ENCODE results near the gene MLPH. TPM values are rescaled to one million over a fixed set of nuclear protein-coding genes. Genes with fewer than 3 reads are reported as not detected.

Gene MLPH
- total and polyA plus RNA-seq, 9 of the 15 experiments (the other 6 are each of a cell fraction or from before 2014, with no cell fraction given) = 0.22 TPM; not detected in 8

- peaks cover 6 to 77% of the 10 kb centered on the region in 2 experiments; a peak in 3 of 5 replicates for H3K27me3 ChIP-seq (ENCODE audit: control insufficient read depth in 2 of 2, insufficient read depth in 2 of 2, low read length in 2 of 2)
- ATAC-seq = no peak
- CTCF ChIA-PET (ENCODE audit: low intra/inter-chr PET ratio) = no interaction called here
- 0 out of 2 replicates have a peak, but pooled peaks have one; percentile 24 for TF ChIP-seq ZNF766 (CRISPR knock-in tag; conservative IDR thresholded peaks at IDR 0.05)
- TF ChIP-seq KLF1 (tag; IDR thresholded peaks at IDR 0.05) = no peak
- no peak for TF ChIP-seq PTTG1 (tag; IDR thresholded peaks at IDR 0.05; ENCODE audit: low read depth)
- TF ChIP-seq, protein P1, sequence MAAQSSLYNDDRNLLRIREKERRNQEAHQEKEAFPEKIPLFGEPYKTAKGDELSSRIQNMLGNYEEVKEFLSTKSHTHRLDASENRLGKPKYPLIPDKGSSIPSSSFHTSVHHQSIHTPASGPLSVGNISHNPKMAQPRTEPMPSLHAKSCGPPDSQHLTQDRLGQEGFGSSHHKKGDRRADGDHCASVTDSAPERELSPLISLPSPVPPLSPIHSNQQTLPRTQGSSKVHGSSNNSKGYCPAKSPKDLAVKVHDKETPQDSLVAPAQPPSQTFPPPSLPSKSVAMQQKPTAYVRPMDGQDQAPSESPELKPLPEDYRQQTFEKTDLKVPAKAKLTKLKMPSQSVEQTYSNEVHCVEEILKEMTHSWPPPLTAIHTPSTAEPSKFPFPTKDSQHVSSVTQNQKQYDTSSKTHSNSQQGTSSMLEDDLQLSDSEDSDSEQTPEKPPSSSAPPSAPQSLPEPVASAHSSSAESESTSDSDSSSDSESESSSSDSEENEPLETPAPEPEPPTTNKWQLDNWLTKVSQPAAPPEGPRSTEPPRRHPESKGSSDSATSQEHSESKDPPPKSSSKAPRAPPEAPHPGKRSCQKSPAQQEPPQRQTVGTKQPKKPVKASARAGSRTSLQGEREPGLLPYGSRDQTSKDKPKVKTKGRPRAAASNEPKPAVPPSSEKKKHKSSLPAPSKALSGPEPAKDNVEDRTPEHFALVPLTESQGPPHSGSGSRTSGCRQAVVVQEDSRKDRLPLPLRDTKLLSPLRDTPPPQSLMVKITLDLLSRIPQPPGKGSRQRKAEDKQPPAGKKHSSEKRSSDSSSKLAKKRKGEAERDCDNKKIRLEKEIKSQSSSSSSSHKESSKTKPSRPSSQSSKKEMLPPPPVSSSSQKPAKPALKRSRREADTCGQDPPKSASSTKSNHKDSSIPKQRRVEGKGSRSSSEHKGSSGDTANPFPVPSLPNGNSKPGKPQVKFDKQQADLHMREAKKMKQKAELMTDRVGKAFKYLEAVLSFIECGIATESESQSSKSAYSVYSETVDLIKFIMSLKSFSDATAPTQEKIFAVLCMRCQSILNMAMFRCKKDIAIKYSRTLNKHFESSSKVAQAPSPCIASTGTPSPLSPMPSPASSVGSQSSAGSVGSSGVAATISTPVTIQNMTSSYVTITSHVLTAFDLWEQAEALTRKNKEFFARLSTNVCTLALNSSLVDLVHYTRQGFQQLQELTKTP (IDR thresholded peaks at IDR 0.05; ENCODE audit: low read depth in 1 of 2, partially characterized antibody in 2 of 2) = no peak
- TF ChIP-seq NFE2 (IDR thresholded peaks at IDR 0.05; ENCODE audit: low read depth) = peak; percentile 68
- no peak for TF ChIP-seq ZNF165 (CRISPR knock-in tag; IDR thresholded peaks at IDR 0.05; ENCODE audit: borderline replicate concordance)
- TF ChIP-seq KDM4B (IDR thresholded peaks at IDR 0.05; ENCODE audit: borderline replicate concordance in 2 of 2, low read depth in 1 of 2) = no peak
- TF ChIP-seq, protein P2, sequence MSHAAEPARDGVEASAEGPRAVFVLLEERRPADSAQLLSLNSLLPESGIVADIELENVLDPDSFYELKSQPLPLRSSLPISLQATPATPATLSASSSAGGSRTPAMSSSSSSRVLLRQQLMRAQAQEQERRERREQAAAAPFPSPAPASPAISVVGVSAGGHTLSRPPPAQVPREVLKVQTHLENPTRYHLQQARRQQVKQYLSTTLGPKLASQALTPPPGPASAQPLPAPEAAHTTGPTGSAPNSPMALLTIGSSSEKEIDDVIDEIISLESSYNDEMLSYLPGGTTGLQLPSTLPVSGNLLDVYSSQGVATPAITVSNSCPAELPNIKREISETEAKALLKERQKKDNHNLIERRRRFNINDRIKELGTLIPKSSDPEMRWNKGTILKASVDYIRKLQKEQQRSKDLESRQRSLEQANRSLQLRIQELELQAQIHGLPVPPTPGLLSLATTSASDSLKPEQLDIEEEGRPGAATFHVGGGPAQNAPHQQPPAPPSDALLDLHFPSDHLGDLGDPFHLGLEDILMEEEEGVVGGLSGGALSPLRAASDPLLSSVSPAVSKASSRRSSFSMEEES (CRISPR knock-in tag; IDR thresholded peaks at IDR 0.05) = no peak
- TF ChIP-seq NELFE (IDR thresholded peaks at IDR 0.05; ENCODE audit: insufficient read depth, insufficient read length) = no peak
- TF ChIP-seq UBTF (IDR thresholded peaks at IDR 0.05; ENCODE audit: borderline replicate concordance in 1 of 2, low read depth in 2 of 2, low read length in 2 of 2) = no peak
- TF ChIP-seq TCF3 (CRISPR knock-in tag; IDR thresholded peaks at IDR 0.05) = peak; percentile 32; the same call in 1 of the 2 replicates
- TF ChIP-seq PYGO2 (tag; IDR thresholded peaks at IDR 0.05) = no peak
- TF ChIP-seq ERF (CRISPR knock-in tag; IDR thresholded peaks at IDR 0.05) = no peak
Observed at GRCh38 chr2:237535385-237536082, 48.5 kb downstream of the MLPH start.

More at GRCh38 chr2:237535385-237536082, 48.5 kb downstream of the MLPH start:
- Histone ChIP-seq H3K27ac (ENCODE audit: extremely low read depth, low read depth, low read length) (no peak overlapping the region), H3K4me1 (replicated peaks in 1 of 2; ENCODE audit: control insufficient read depth in 2 of 2, insufficient read depth in 2 of 2, low read length in 2 of 2) (no peaks in the 10 kb centered on the region; a peak in 2 of 5 replicates), H3K9me3 (replicated peaks; ENCODE audit: control insufficient read depth, insufficient read depth, low read depth, low read length) (no peaks in the 10 kb centered on the region), H3K79me2 (ENCODE audit: control insufficient read depth, insufficient read depth, low read length) (no peaks in the 10 kb centered on the region), H3K9me1 (ENCODE audit: control insufficient read depth, insufficient read depth, low read length) (no peaks in the 10 kb centered on the region), H3K9ac (ENCODE audit: insufficient read depth in 1 of 2, low read depth in 2 of 2, low read length in 2 of 2) (no peak overlapping the region), H3K4me3 (no peak overlapping the region), H4K20me1 (replicated peaks; ENCODE audit: control insufficient read depth, insufficient read depth, low read length) (no peaks in the 10 kb centered on the region), H2AFZ (ENCODE audit: low read depth, low read length) (no peak overlapping the region), H3K4me2 (ENCODE audit: insufficient read depth, low read length) (no peak overlapping the region), H3K36me3 (ENCODE audit: control insufficient read depth, insufficient read depth, low read length) (no peaks in the 10 kb centered on the region)
- POLR2A ChIA-PET = interaction anchor here (0.6 kb wide), 1 partner anchor 33 kb away, joined by 3 read pairs; no protein-coding TSS in a partner anchor
- DNase-seq (ENCODE audit: extremely low read depth in 1 of 4, low spot score in 3 of 4) = peak; percentile 10 to 23 (median 20)
- 1% methylated on average over 7 of the region's 8 CpGs for WGBS (ENCODE audit: insufficient coverage, low coverage, missing lambda C conversion rate)
- intact Hi-C loops (cut with micrococcal nuclease) (no loop called here), in situ Hi-C loops (cut with MboI) (no loop called here)
- FAIRE-seq = no peak
- BruUV-seq (replicated peaks) = no TSS peak

Data from K562 (cell line).